Endothelial cell of umbilical vein (primary cell): ENCODE measurements around the gene STEAP1.

Source experiments
- EZH2 ChIP-seq: IDR thresholded peaks from 2 replicates; pipeline ENCODE4 v1.6.1; 2012; ENCODE audit warnings: borderline replicate concordance, low read depth, mild to moderate bottlenecking, moderate library complexity, low read length, inconsistent platforms; ENCODE audit not compliant: severe bottlenecking
- GATA2 ChIP-seq: IDR thresholded peaks from 2 replicates; pipeline ENCODE4 v1.7.0; 2011; ENCODE audit warnings: low read depth, mild to moderate bottlenecking, moderate library complexity, mixed read lengths, low read length; ENCODE audit not compliant: insufficient read length, insufficient read depth
- MYC ChIP-seq: IDR thresholded peaks from one replicate; pipeline ENCODE4 v1.6.1; 2011; ENCODE audit warnings: mild to moderate bottlenecking, low read depth, low read length
- POLR2A ChIP-seq: IDR thresholded peaks from 2 replicates; pipeline ENCODE4 v1.6.1; 2012; ENCODE audit warnings: low read depth, mild to moderate bottlenecking, control low read depth, low read length
- POLR2AphosphoS5 ChIP-seq: IDR thresholded peaks from 2 replicates; pipeline ENCODE4 v1.6.1; 2012; ENCODE audit warnings: low read depth, mild to moderate bottlenecking, control low read depth, low read length, moderate library complexity; ENCODE audit not compliant: insufficient read depth
- TF ChIP-seq, protein P1 (sequence below), 2 donors: IDR thresholded peaks; 1 replicate in 1 of 2; 2 replicates in 1 of 2; pipeline ENCODE4 v1.5.1; 2011; ENCODE audit warnings: low read length in 2 of 2, mild to moderate bottlenecking in 2 of 2, moderate library complexity in 2 of 2, control low read depth in 1 of 2, inconsistent platforms in 1 of 2, low read depth in 1 of 2; ENCODE audit not compliant: insufficient read depth in 1 of 2; ENCODE audit errors: extremely low read depth in 1 of 2

DNA sequence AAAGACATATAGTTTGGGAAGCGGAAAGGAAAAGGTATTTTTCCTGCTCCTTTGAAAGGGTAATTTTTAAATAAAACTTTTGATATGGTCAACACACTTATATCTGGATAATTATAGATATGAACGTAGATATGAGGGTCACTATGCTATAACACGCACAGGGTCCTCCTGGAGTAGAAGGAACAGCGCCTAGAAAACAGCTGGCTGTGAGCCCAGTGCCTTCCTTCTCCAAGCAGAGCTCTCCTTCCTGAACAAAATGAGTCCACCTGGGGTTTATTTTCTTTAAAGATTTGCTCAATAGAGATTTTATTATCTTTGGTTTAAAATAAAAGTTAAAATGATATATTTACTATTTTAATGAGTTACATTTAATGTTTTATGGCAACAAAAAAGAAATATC, 13.1 kb downstream of the STEAP1 start:
- TF ChIP-seq POLR2A (no peak), POLR2AphosphoS5 (no peak), EZH2 (no peak), GATA2 (no peak), MYC (no peak)
- TF ChIP-seq, protein P1, sequence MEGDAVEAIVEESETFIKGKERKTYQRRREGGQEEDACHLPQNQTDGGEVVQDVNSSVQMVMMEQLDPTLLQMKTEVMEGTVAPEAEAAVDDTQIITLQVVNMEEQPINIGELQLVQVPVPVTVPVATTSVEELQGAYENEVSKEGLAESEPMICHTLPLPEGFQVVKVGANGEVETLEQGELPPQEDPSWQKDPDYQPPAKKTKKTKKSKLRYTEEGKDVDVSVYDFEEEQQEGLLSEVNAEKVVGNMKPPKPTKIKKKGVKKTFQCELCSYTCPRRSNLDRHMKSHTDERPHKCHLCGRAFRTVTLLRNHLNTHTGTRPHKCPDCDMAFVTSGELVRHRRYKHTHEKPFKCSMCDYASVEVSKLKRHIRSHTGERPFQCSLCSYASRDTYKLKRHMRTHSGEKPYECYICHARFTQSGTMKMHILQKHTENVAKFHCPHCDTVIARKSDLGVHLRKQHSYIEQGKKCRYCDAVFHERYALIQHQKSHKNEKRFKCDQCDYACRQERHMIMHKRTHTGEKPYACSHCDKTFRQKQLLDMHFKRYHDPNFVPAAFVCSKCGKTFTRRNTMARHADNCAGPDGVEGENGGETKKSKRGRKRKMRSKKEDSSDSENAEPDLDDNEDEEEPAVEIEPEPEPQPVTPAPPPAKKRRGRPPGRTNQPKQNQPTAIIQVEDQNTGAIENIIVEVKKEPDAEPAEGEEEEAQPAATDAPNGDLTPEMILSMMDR (IDR thresholded peaks at IDR 0.05; ENCODE audit: extremely low read depth in 1 of 2, insufficient read depth in 1 of 2, low read depth in 1 of 2, low read length in 2 of 2), result no peak
